NB4 (cell line): ENCODE measurements around the gene OOSP4A.

ENCODE experiments used
- CTCF ChIP-seq: IDR thresholded peaks from one replicate; pipeline ENCODE4 v1.5.1; 2012; ENCODE audit warnings: low read depth, low read length
- MAX ChIP-seq: IDR thresholded peaks from 2 replicates; pipeline ENCODE4 v1.6.1; 2011; ENCODE audit warnings: low read depth, low read length
- MYC ChIP-seq: IDR thresholded peaks from 2 replicates; pipeline ENCODE4 v1.6.1; 2011; ENCODE audit warnings: low read depth, low read length
- POLR2A ChIP-seq: IDR thresholded peaks from 2 replicates; pipeline ENCODE4 v1.6.1; 2011; ENCODE audit warnings: mild to moderate bottlenecking; ENCODE audit not compliant: insufficient read length; ENCODE audit errors: extremely low read depth

- TF ChIP-seq POLR2A (no peak), CTCF (no peak), MAX (no peak), MYC (no peak)
Observed at GRCh38 chr11:59962107-59962482, 1.7 kb upstream of the OOSP4A start.
